Right hindlimb (tissue), 1 donor: Measurements from ENCODE around the gene PTK7.
"Not testable (repeated sequence)": the region's sequence is repeated elsewhere in the genome, so short reads cannot be mapped to it uniquely, and the experiment has no call there.

Experiments
- DNase-seq: peaks from one replicate; pipeline ENCODE4 v3.0.0-alpha.2; 2018

Gene PTK7

DNA sequence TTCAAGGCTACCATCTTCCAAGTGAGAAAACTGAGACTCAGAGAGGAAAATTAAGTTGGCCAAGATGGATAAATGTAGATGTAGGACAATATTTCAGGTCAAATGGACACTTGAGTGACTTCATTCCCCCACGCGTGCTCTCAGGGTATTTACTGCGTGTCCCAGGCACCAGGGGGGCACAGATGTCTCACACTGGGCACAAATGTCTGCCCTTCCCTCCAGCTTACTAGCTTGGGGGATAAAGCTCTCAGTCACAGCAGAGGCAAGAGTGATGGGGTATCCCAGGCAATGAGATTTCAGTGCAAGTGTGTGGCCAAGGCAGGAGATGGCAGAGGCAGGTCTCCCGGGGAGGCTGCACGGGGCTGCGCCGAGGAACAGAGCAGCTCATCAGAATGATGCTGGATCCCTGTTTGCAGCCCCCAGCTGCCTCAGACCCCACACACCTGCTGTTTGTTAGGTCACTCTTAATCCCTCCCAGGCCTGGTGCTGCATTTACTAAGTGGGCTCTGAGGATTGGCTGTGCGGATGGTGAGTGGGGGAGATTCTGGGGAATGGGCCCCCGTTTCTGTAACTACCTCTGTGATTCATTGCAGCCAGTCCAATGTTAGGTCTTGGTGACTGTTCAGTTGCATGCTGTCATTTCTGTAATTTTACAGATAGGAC, 44.1 kb downstream of the PTK7 start:
- no peak for DNase-seq

DNA sequence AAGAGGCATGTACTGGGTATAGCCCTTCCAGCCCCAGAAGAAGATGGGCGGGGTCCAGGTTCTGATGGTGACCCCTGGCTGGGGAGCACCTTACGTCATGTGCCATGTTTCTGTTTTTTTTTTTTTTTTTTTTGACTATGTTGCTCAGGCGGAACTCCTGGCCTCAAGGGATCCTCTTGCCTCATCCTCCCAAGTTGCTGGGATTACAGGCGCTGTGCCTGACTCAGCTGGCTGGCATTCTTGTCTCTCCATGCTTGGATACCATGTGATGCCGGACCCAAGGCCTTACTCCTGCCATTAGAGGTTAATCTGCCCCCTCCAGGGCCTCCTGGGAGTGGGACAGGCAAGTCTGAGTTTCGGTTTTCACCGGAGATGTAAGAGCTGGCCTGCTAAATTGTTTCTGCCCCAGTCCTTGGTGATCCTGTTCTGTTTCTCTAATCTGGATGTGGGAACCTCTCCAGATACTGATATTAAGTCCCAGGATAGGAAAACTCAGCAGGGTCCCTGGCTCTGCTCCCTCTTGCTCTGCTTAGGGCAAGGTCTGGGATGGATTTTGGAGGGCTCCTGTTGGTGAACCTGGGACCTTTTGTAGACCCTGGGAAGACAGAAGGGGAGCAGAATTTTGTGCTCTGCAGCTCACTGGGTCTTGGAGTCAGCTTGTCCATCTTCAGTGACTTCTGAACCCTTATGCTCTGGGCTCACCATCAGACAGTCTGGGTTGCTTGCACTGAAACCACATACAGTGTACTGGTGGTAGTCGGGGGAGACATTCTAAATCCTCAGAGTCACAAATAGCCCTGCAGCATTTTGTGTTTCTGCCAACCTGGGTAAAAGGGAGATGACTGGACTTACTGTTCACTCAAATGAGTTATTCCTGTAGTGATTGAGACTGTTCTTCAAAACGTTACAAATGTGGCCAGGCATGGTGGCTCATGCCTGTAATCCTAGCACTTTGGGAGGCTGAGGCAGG, 45.1 kb downstream of the PTK7 start:
- DNase-seq: no peak

DNA sequence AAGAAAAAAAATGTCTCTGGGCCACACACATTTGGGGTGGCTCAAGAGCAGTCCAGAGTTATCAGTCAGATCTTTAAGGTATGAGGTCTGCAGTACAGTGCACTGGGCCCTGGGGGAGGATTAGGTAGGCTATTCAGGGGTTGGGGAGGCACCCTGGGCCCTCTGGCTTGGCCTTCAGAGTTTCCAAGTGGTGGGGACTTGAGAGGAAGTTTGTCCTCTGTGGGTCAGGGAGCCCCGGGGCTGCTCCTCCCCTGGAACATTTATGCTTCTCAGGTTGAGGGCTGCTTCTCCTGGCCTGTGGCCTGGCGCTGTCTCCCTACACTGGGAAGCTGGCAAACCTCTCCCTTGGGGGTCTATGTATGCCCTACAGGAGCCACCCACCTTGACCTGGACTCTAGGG, 46.0 kb downstream of the PTK7 start:
- DNase-seq: no peak

DNA sequence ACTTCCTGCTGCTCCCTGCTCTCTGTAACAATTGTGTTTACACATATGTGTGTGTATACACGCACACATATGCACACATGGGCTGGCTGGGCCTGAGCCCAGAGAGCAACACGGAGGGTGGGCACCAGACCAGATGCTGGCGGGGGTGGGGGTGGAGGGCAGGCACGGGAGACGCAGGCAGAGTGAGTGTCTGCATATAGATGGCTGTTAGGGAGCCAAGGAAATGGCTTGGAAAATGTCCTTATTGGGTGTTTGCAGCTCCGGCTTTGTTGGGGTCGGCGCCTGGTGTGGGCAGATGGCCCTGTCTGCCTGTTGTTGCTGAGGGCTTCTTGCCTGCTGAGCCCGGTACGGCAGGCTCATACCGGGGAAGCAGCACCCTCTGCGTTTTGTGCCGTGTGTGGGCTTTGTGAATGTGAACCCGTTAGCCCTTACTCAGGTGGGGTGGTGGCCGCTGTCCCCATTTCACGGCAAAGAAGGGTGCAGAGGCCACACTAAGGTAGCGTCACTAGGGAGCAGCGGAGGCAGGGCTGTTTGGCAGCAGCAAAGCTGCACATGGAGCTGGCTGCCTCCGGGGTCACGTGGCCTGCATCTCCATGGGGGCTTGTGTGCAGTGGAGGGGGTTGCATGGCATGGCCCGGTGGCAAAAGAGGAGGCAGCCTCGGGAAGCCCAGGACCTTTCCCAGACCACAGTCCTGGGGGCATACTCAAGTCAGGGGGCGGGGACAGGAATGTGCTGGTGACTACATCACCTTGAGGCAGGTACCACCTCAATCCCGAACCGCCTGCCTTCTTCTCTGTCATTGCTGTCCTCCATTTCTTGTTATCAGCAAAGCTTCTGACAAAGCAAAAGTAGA, 47.6 kb downstream of the PTK7 start:
- no peak for DNase-seq

DNA sequence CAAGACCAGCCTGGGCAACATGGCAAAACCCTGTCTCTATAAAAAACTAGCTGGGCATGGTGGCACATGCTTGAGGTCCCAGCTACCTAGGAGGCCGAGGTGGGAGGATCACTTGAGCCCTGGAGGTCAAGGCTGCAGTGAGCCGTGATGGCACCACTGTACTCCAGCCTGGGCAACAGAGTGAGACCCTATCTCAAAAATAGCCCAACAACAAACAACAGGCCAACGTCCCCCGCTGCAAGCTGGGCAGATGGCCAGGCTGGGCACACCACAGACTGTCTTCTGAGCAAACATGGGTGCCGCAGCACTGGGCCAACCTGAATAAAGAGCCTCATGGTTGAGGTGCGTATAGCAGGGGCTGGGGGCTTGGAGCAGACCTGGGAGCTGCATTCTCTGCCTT, 48.4 kb downstream of the PTK7 start:
- DNase-seq: no peak

DNA sequence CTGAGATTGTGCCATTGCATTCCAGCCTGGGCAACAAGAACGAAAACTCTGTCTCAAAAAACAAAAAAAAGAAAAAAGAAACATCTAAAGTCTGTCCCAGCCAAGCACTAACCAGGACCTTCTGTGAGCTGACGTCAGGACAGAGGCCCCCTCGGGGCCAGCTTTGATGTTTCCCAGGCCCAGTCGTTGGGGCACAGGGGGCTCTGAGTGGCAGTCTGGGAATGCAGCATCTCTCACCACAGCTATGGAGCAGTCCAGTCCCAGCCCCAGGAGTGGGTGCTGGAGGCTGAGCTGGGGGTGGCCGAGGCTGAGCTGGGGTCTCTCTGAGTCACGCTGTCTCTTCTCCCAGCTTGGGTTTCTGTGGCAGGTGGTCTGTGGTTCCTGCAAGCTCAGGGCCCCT, 49.0 kb downstream of the PTK7 start:
- no peak for DNase-seq

DNA sequence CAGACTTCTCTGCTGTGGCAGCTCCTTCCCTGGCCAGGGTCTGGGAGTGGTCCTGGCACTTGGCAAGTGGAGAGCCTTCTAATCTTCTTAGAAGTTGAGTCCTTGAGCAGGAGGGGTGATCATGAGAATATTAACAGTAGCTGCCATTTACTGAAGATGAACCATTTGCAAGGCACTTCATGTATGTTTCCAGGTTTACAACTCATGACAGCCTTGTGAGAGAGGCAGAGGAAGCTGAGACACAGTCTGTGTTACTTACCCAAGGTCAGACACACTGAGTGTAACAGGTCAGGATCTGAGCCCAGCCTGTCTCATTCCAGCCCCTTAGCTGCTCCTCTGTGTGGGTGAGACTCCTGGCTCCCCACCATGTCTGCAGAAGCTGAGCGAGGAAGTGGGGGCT, 49.4 kb downstream of the PTK7 start:
- DNase-seq: no peak

DNA sequence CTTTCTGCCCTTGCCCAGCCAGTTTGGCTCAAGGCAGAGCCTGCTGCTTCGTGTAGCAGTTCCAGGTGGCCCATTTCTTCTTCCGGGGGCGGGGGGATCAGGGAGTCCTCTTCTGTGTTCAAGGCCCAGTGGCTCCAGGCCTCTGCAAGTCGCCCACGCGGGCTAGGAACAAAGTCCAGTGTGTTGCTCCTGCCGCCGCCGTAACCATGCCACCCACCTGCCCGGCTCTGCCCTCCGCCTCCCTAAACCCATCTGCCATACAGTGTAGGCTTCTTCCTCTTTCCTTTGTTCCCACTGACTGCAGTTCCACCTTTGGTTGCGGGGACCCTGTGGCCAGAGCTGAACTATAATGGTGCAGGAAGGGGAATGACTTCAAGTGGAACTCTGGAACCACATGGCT, 51.1 kb downstream of the PTK7 start:
- no peak for DNase-seq

DNA sequence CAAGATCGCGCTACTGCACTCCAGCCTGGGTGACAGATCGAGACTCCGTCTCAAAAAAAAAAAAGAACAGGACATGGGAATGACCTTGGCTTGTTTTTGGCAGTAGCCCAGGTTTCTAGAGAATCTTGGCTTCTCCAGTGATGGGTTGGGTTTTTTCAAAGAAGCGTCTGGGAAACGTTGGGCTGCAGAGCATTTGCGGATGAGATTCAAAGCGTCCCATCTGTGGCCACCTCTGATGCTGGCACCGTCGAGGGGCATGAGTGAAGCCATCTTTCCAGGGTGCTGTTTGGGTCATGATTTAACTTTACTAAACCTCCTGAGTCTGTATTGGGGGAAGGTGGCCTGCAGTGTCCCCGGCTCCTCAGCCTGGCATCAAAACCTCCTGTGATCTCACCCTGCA, 51.8 kb downstream of the PTK7 start:
- DNase-seq: no peak

DNA sequence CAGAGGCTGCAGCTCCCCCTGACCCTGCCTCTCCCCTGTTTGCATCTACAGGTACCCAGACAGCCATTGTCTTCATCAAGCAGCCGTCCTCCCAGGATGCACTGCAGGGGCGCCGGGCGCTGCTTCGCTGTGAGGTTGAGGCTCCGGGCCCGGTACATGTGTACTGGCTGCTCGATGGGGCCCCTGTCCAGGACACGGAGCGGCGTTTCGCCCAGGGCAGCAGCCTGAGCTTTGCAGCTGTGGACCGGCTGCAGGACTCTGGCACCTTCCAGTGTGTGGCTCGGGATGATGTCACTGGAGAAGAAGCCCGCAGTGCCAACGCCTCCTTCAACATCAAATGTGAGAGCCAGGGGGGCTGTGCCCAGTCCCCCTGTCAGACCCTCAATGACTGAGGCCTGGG, 52.8 kb downstream of the PTK7 start:
- no peak for DNase-seq

DNA sequence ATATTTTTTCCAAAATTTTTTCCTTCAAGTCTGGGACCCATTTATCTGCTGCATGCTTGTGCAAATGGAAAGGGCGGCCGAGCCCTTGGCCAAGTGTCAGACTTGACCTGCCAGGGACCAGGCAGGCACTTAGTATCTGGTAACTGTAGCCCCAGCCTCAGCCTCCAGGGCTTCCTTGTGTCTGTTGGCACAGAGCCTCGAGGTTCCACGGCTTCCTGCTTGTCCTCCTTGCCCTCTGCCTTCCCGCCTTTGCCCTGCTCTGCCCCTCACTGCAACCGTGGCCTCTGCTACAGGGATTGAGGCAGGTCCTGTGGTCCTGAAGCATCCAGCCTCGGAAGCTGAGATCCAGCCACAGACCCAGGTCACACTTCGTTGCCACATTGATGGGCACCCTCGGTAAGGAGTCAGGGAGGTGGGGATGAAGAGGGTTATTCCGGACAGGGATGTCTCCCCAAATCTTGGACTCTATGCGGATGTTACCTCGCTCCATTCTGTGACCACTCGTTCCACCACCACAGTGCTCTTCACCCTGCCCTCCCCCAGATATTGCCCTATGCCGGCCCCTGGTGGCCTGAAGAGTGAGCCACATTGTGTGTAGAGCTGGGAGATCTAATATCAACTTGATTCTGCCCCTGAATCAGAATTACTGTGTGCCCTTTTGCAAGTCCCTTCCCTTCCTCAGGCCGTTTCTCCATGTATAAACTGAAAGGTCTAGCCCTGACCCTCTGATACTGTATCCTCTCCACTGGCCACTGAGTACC, 53.5 kb downstream of the PTK7 start:
- no peak for DNase-seq

DNA sequence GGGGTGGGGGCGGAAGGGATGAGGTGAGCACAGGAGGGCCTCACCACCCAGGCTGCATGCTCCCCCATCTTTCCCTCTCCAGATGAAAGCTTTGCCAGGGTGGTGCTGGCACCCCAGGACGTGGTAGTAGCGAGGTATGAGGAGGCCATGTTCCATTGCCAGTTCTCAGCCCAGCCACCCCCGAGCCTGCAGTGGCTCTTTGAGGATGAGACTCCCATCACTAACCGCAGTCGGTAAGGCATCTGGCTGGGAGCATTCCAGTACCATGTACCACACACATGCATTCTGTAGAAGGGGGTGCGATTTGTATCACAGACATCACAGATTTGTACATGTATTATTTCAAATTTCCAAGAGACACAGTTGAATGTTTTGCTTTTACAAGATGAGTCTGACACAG, 54.3 kb downstream of the PTK7 start:
- no peak for DNase-seq

DNA sequence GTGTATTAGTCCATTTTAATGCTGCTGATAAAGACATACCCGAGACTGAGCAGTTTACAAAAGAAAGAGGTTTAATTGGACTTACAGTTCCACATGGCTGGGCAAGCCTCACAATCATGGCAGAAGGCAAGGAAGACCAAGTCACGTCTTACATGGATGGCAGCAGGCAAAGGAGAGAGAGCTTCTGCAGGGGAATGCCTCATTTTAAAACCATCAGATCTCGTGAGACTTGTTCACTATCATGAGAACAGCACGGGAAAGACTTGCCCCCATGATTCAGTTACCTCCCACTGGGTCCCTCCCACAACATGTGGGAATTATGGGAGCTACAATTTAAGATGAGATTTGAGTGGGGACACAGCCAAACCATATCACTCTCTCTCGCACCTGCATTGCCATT, 55.3 kb downstream of the PTK7 start:
- not testable (repeated sequence) for DNase-seq

DNA sequence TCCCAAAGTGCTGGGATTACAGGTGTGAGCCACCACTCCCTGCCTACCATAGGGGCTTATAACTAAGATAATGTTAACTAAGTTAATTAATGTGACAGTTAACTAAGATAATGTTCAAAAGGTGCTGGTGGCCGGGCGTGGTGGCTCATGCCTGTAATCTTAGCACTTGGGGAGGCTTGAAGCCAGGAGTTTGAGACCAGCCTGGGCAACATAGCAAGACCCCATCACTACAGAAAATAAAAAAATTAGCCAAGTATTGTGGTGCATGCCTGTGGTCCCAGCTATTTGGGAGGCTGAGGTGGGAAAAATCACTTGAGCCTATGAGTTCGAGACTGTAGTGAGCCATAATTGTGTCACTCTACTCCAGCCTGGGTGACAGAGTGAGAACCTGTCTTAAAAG, 62.2 kb downstream of the PTK7 start:
- DNase-seq: no peak

DNA sequence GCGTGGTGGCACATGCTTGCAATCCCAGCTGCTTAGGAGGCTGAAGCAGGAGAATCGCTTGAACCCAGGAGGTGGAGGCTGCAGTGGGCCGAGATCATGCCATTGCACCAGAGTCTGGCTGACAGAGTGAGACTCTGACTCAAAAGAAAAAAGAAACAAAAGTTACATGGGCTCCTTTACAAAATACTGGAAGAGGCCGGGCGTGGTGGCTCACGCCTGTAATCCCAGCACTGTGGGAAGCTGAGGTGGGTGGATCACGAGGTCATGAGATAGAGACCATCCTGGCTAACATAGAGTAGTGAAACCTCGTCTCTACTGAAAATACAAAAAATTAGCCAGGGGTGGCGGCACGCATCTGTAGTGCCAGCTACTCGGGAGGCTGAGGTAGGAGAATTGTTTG, 63.9 kb downstream of the PTK7 start:
- DNase-seq: not testable (repeated sequence)

DNA sequence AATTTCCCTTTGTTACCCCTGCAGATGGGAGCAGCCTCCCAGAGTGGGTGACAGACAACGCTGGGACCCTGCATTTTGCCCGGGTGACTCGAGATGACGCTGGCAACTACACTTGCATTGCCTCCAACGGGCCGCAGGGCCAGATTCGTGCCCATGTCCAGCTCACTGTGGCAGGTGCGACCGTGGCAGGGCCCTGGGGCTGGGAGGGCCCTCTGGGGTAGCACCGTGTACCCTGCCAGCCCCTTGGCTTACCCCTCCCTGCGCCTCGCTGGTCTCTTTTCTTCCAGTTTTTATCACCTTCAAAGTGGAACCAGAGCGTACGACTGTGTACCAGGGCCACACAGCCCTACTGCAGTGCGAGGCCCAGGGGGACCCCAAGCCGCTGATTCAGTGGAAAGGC, 65.5 kb downstream of the PTK7 start:
- DNase-seq: no peak

DNA sequence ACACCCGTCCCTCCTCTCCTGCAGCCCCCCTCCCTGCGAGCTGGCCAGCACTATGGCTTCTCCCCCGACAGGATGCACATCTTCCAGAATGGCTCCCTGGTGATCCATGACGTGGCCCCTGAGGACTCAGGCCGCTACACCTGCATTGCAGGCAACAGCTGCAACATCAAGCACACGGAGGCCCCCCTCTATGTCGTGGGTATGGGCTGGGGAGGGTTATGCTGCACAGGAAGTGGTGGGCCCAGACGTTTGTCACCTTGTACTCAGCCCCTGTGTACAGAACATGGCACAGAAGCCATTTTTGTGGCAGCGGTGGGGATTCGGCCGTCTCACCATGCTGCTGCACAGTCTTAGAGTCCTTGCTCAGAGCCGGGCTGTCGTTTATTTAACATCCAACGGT, 66.0 kb downstream of the PTK7 start:
- no peak for DNase-seq

DNA sequence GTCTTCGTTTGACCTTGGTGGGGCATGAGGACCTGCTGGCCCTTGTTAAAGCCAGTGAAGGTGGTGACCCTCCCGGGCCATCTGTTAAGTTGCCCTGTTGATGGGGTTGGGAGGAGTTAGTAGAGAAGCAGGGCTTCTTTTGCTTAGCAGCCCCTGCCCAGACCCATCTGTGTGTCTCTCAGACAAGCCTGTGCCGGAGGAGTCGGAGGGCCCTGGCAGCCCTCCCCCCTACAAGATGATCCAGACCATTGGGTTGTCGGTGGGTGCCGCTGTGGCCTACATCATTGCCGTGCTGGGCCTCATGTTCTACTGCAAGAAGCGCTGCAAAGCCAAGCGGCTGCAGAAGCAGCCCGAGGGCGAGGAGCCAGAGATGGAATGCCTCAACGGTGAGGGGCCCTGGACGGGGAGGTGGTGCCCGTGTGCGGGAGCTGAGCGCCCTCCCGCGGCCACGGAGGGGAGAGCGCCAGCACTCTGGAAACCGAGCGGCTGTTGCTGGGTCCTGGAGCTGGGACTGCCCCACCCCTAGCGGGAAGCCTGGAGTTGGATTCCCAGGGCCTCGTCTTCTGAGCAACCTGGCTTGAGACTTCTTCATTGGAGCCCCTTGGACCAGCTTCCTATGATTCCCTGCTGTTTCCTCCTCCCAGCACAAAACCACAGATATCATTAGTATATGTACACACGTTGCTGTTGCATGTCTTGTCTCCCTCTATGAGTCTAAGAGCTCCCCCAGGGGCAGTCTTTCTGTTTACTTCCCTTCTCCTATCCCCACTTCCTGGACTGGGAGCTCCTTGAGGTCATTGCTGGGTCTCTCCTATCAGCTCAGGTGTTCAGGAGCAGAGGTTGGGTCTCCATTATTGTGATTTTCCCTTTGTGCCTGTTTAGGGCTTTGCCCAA, 67.4 kb downstream of the PTK7 start:
- peak; percentile 95 for DNase-seq

DNA sequence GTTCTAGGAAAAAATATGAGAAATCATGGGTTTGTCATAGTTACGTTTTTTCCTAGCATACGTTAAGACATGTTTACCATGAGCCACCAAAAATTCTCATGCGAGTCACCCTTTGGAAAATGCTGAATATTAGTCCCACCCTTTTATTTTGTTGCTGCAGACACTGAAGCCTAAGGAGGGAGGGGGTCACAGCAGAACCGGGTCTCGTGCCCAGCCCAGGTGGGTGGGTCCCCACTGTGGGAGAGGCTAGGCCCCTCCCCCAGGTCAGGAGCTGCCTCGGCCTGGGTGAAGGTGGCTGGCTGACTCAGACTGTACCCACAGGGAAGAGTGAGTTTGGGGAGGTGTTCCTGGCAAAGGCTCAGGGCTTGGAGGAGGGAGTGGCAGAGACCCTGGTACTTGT, 68.8 kb downstream of the PTK7 start:
- DNase-seq: no peak

DNA sequence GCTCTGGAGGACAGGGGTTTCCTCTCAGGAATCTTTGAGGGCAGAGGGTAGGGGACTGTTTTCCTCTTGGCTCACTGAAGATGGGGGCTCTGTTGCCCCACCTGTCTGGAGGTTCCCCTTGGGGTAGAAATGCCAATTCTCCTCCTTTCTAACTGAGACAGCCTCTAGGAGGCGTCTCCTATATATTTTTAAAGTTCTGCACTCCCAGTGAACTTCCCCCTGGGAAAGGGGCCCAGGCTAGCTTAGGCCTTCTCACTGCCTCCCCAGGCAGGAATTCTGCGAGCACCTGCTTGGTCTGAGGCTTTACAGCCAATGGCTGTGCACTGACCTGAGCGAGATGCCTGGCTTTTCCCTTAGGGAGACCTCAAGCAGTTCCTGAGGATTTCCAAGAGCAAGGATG, 70.1 kb downstream of the PTK7 start:
- DNase-seq: no peak
